ENCODE measurements around the gene TMEM215. TPM values are rescaled to one million over a fixed set of nuclear protein-coding genes. Genes with fewer than 3 reads are reported as not detected.

TMEM215 gene, protein sequence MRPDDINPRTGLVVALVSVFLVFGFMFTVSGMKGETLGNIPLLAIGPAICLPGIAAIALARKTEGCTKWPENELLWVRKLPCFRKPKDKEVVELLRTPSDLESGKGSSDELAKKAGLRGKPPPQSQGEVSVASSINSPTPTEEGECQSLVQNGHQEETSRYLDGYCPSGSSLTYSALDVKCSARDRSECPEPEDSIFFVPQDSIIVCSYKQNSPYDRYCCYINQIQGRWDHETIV
- not detected for total RNA-seq
- total RNA-seq (2013): not detected

DNA sequence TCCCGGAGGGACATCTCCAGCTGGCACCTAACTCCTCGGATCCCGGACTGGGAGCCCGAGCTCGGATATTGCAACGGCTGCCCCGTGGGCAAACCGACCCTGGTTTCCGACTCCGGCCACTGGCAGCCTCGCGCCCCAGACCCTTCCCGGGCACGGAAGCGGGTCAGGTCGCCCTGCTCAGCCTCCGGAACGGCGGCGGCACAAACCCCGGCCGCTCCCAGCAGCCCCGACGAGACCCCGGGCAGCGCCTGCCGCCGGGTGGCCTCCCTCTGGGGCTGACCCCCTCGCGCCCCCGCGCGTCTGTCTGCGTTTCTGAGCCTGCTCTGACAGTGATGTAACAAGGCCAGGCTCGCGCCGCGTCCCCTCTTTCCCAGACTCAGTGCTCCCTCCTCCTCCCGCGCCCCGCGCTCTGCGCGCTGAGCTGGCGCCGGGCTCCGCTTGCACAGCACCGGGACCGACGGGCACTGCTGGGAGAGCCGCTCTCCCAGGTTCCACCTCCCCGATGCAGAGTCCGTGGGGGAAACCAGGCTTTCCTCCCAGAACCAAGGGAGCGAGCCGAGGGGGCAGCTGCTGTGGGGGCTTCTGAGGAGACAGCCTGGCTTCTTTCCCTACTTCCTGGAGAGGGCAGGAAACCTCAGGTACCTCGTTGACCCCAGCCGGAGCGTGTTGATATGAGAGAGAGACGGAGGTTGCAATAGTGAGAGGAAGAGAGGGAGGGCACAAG, at the start of gene TMEM215:
Gene TMEM215 (plus strand): TSS at position 373 of the 724 bp plus-strand sequence. CDS start 644 bp downstream, outside the sequence.
- H3K4me3 Mint-ChIP-seq: no peak within 1 kb of the TSS
- DNase-seq (no peak), ATAC-seq (no peak)
- H3K9me3 Mint-ChIP-seq: peaks cover 0 to 2% of the 10 kb centered on the region in 2 donors
- H3K27me3 Mint-ChIP-seq (ENCODE audit: low read depth in 2 of 2): peaks cover 30 to 73% of the 10 kb centered on the region in 2 donors
- Histone ChIP-seq H3K4me3 (ENCODE audit: low read length) (no peak within 1 kb of the TSS), H3K9me3 (ENCODE audit: control insufficient read depth, insufficient read depth, low read length) (no peaks in the 10 kb centered on the region), H3K4me1 (ENCODE audit: control insufficient read depth, insufficient read depth, low read length) (no peaks in the 10 kb centered on the region), H3K27me3 (ENCODE audit: control insufficient read depth, insufficient read depth, low read length) (peaks cover 11% of the 10 kb centered on the region), H3K36me3 (ENCODE audit: control insufficient read depth, insufficient read depth, low read length) (no peaks in the 10 kb centered on the region), H3K27ac (ENCODE audit: low read length) (no peak within 1 kb of the TSS)
- WGBS (ENCODE audit: insufficient coverage): 6% methylated on average over 59 of the region's 59 CpGs
- intact Hi-C loops (cut with micrococcal nuclease): no loop called here
- no peak within 1 kb of the TSS for H3K27ac Mint-ChIP-seq
- H3K36me3 Mint-ChIP-seq: peaks cover 5% of the 10 kb centered on the region
- TF ChIP-seq, protein P1, sequence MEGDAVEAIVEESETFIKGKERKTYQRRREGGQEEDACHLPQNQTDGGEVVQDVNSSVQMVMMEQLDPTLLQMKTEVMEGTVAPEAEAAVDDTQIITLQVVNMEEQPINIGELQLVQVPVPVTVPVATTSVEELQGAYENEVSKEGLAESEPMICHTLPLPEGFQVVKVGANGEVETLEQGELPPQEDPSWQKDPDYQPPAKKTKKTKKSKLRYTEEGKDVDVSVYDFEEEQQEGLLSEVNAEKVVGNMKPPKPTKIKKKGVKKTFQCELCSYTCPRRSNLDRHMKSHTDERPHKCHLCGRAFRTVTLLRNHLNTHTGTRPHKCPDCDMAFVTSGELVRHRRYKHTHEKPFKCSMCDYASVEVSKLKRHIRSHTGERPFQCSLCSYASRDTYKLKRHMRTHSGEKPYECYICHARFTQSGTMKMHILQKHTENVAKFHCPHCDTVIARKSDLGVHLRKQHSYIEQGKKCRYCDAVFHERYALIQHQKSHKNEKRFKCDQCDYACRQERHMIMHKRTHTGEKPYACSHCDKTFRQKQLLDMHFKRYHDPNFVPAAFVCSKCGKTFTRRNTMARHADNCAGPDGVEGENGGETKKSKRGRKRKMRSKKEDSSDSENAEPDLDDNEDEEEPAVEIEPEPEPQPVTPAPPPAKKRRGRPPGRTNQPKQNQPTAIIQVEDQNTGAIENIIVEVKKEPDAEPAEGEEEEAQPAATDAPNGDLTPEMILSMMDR (IDR thresholded peaks at IDR 0.05): no peak
- no peaks in the 10 kb centered on the region for H3K4me1 Mint-ChIP-seq

DNA sequence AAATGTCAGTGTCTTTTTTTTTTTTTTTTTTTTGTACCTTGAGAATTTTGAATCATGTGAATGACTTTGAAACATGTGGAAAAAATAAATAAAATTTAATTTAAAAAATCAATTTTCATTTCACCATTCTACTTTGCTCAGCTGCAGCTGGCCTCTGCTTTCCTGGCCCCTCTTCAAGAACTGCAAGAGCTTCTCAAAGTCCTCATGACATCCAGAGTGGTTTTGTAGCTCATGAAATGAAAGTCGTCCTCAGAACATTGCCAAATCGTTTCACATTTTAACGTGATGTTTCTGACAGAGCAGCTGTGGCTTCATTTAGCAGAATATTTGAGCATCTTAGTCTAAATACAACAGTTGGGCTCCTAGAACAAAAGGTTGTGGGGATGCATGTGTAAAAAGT, 47.9 kb upstream of the TMEM215 start:
- DNase-seq (no peak), ATAC-seq (no peak)
- Histone ChIP-seq H3K9me3 (ENCODE audit: control insufficient read depth, insufficient read depth, low read length) (no peaks in the 10 kb centered on the region), H3K27me3 (ENCODE audit: control insufficient read depth, insufficient read depth, low read length) (no peaks in the 10 kb centered on the region), H3K4me1 (ENCODE audit: control insufficient read depth, insufficient read depth, low read length) (no peaks in the 10 kb centered on the region), H3K4me3 (ENCODE audit: low read length) (no peak overlapping the region), H3K27ac (ENCODE audit: low read length) (no peak overlapping the region), H3K36me3 (ENCODE audit: control insufficient read depth, insufficient read depth, low read length) (no peaks in the 10 kb centered on the region)
- intact Hi-C loops (cut with micrococcal nuclease): no loop called here
- WGBS (ENCODE audit: insufficient coverage): 75% methylated on average over 3 of the region's 3 CpGs
- no peaks in the 10 kb centered on the region for H3K4me1 Mint-ChIP-seq
- H3K36me3 Mint-ChIP-seq: no peaks in the 10 kb centered on the region
- H3K27ac Mint-ChIP-seq: no peak overlapping the region
- H3K27me3 Mint-ChIP-seq (ENCODE audit: low read depth in 2 of 2): peaks cover 0 to 4% of the 10 kb centered on the region in 2 donors
- TF ChIP-seq, protein P1 (IDR thresholded peaks at IDR 0.05): no peak
- peaks cover 3 to 5% of the 10 kb centered on the region in 2 donors for H3K9me3 Mint-ChIP-seq
- H3K4me3 Mint-ChIP-seq: no peak overlapping the region

DNA sequence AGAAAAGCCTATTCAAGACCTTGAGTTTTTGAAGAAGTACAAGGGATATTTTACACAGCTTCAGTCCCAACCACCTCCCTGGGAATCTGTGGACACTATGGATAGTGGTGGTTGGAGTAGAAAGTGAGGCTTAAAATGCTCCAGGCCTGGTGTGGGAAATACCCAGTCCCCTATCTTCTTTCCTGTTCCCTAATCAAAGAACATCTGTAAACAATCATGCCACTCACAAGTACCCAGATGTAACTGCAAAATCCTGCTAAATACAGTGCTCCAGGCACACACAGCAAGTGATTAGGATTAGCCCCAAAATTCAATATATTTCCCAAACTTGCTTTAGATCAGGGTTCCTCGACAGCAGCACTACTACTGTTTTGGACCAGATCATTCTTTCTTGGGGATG, 46.0 kb upstream of the TMEM215 start:
- intact Hi-C loops (cut with micrococcal nuclease): no loop called here
- no peaks in the 10 kb centered on the region for H3K27me3 ChIP-seq (ENCODE audit: control insufficient read depth, insufficient read depth, low read length)
- DNase-seq: no peak
- H3K9me3 Mint-ChIP-seq: peaks cover 3 to 5% of the 10 kb centered on the region in 2 donors
- H3K27ac Mint-ChIP-seq: no peak overlapping the region
- no peak for ATAC-seq
- WGBS (ENCODE audit: insufficient coverage): 80% methylated on average over 1 of the region's 1 CpG
- H3K4me1 Mint-ChIP-seq: no peaks in the 10 kb centered on the region
- no peak overlapping the region for H3K4me3 Mint-ChIP-seq
- peaks cover 4 to 9% of the 10 kb centered on the region in 2 donors for H3K27me3 Mint-ChIP-seq (ENCODE audit: low read depth in 2 of 2)
- H3K4me1 ChIP-seq (ENCODE audit: control insufficient read depth, insufficient read depth, low read length): no peaks in the 10 kb centered on the region
- no peaks in the 10 kb centered on the region for H3K36me3 Mint-ChIP-seq
- TF ChIP-seq, protein P1 (IDR thresholded peaks at IDR 0.05): no peak
- no peak overlapping the region for H3K27ac ChIP-seq (ENCODE audit: low read length)
- H3K36me3 ChIP-seq (ENCODE audit: control insufficient read depth, insufficient read depth, low read length): no peaks in the 10 kb centered on the region
- no peak overlapping the region for H3K4me3 ChIP-seq (ENCODE audit: low read length)
- H3K9me3 ChIP-seq (ENCODE audit: control insufficient read depth, insufficient read depth, low read length): no peaks in the 10 kb centered on the region
